Upper lobe of right lung (tissue), 1 donor: ENCODE data around the gene NT5E. TPM values are rescaled to one million over a fixed set of nuclear protein-coding genes. Genes with fewer than 3 reads are reported as not detected.

Experiments used
- ATAC-seq: fragments of 200-7000 bp; cut with Tn5 transposase; one replicate; pipeline ENCODE4 v1.9.1; 2020; ENCODE audit warnings: mild to moderate bottlenecking, moderate library complexity
- DNase-seq: peaks from one replicate; pipeline ENCODE4 v3.0.0-alpha.2; 2020
- H3K27ac ChIP-seq: fragments of 200-600 bp; one replicate; pipeline ENCODE4 v1.8.0; 2022
- H3K27me3 ChIP-seq: fragments of 200-600 bp; one replicate; pipeline ENCODE4 v1.8.0; 2022; ENCODE audit warnings: mild to moderate bottlenecking
- H3K36me3 ChIP-seq: fragments of 200-600 bp; one replicate; pipeline ENCODE4 v1.8.0; 2022
- H3K4me1 ChIP-seq: fragments of 200-600 bp; one replicate; pipeline ENCODE4 v1.8.0; 2022
- H3K4me3 ChIP-seq: fragments of 200-600 bp; one replicate; pipeline ENCODE4 v1.8.0; 2022; ENCODE audit warnings: mild to moderate bottlenecking
- H3K9me3 ChIP-seq: fragments of 200-600 bp; one replicate; pipeline ENCODE4 v1.8.0; 2022
- intact Hi-C: fragments of 100-400 bp; cut with DNase I; formaldehyde crosslinking; loops from one replicate; pipeline ENCODE4 v1.11.0; 2022
- total RNA-seq: library from RNA; stranded (reverse); fragmentation: NEBNext Ultra II Directional; extraction: Animal tissue kit (Norgen Biotek cat#: 25700); gene quantifications from one replicate; pipeline ENCODE4 v1.2.1, GENCODE V29; 2021
- TF ChIP-seq, protein P1 (sequence below): fragments of 200-600 bp; IDR thresholded peaks from one replicate; pipeline ENCODE4 v1.8.0; 2022; ENCODE audit warnings: antibody characterized with exemption
- donor health status: DM: no; HTN: yes; CAD: no; lungs with severe emphysema.

NT5E gene
- total RNA-seq, 1 donor from 2014 or later: 15.3 TPM

DNA sequence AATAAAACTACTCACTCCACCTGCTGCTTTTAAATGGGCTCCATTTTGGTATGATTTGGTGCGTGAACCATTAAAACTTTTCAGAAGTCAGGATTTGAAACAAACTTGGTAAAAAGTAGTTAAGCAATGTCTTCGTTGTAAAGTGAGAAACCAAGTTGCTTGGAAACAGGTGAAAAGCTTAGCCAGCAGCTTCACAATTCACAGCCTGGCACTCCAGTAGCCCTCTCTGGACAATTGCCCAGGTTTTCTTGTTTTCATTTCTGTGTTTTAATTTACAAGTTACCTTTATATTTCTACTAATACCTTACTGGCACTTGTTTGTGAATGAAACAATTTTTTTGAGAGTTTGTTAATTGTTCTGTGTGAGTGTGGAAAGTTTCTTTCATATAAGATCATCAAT, 12.8 kb downstream of the NT5E start:
- DNase-seq (no peak), ATAC-seq (no peak)
- H3K9me3 ChIP-seq: no peaks in the 10 kb centered on the region
- no peaks in the 10 kb centered on the region for H3K36me3 ChIP-seq
- H3K27me3 ChIP-seq: no peaks in the 10 kb centered on the region
- intact Hi-C loops: no loop called here
- H3K4me3 ChIP-seq: no peak overlapping the region
- H3K27ac ChIP-seq: no peak overlapping the region
- TF ChIP-seq, protein P1, sequence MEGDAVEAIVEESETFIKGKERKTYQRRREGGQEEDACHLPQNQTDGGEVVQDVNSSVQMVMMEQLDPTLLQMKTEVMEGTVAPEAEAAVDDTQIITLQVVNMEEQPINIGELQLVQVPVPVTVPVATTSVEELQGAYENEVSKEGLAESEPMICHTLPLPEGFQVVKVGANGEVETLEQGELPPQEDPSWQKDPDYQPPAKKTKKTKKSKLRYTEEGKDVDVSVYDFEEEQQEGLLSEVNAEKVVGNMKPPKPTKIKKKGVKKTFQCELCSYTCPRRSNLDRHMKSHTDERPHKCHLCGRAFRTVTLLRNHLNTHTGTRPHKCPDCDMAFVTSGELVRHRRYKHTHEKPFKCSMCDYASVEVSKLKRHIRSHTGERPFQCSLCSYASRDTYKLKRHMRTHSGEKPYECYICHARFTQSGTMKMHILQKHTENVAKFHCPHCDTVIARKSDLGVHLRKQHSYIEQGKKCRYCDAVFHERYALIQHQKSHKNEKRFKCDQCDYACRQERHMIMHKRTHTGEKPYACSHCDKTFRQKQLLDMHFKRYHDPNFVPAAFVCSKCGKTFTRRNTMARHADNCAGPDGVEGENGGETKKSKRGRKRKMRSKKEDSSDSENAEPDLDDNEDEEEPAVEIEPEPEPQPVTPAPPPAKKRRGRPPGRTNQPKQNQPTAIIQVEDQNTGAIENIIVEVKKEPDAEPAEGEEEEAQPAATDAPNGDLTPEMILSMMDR: no peak
- H3K4me1 ChIP-seq: peaks cover 21% of the 10 kb centered on the region

DNA sequence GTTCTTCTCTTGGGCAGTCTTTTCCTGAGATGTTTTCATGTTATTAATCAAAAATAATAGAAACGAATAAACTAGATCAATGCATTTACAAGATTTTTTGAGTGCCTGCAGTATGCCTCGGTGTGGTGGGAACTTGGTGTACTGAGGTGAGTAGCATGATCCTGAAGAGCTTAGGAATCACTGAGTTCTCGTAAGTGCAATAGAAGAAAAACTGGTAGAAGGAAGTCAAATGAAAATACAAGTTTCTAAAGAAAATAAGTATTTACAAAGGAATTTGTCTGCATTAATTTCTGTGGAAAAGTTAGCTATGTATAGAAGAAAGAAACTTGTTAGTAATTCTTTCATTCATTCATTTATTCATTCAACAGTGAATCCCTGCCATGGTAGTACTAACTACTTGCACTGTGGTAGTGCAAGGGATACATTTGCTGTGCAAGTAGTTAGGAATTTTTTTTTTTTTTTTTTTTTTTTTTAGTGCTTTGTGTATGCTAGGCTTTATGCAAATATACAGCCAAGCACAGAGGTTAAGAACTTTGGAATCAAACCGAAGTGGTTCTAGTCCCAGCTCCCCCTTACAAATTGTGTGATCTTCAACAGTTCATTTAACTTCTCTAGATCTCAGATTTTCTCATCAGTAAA, 13.9 kb downstream of the NT5E start:
- DNase-seq (no peak), ATAC-seq (no peak)
- TF ChIP-seq, protein P1: no peak
- intact Hi-C loops: no loop called here
- H3K36me3 ChIP-seq: no peaks in the 10 kb centered on the region
- H3K27ac ChIP-seq: no peak overlapping the region
- peaks cover 10% of the 10 kb centered on the region for H3K4me1 ChIP-seq
- no peak overlapping the region for H3K4me3 ChIP-seq
- H3K27me3 ChIP-seq: no peaks in the 10 kb centered on the region
- no peaks in the 10 kb centered on the region for H3K9me3 ChIP-seq

DNA sequence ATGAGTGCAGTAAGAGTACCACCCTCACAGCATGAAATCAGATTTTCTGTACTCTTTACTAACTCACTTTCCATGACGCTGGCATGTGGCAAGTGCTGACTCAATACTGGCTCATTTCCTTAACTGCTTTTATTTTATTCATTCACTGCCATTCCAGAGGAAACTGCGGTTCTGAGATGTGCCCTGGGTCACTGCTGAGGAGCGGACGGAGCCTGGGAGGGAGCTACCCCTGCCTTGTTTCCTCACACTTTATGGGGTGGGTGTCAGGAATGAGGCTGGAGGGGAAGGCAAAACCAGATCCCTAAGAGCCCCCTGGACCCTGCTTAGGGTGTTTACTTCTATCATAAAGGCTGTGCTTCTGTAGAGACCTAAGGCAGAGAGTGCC, 14.4 kb downstream of the NT5E start:
- TF ChIP-seq, protein P1: no peak
- H3K4me3 ChIP-seq: no peak overlapping the region
- intact Hi-C loops: no loop called here
- H3K4me1 ChIP-seq: peaks cover 7% of the 10 kb centered on the region
- DNase-seq: no peak
- no peaks in the 10 kb centered on the region for H3K36me3 ChIP-seq
- peak; percentile 32 for ATAC-seq
- H3K27me3 ChIP-seq: no peaks in the 10 kb centered on the region
- H3K27ac ChIP-seq: no peak overlapping the region
- no peaks in the 10 kb centered on the region for H3K9me3 ChIP-seq

DNA sequence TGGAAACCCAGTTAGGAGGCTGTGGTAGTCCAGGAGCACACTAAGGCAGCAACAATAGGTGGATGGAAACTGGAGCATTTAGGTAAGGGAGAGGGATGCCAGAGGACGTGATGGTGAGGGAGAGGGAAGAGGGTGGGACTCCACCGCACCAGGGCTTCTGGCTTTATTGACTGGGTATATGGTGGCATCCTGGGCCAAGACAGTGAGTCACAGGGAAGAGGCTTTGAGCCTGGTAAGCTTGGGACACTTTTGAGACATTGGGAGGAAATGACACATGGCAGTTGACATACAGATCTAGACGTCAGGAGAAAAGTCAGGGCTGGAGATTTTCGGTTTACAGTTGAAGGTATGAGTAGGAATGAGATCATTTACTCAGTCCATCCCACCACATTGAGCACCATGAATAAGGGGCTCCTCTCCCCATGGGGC, 14.9 kb downstream of the NT5E start:
- Histone ChIP-seq H3K27ac (no peak overlapping the region), H3K4me1 (peaks cover 7% of the 10 kb centered on the region), H3K36me3 (no peaks in the 10 kb centered on the region), H3K9me3 (no peaks in the 10 kb centered on the region), H3K4me3 (no peak overlapping the region), H3K27me3 (no peaks in the 10 kb centered on the region)
- TF ChIP-seq, protein P1: no peak
- ATAC-seq (peak; percentile 21), DNase-seq (no peak)
- intact Hi-C loops: no loop called here

DNA sequence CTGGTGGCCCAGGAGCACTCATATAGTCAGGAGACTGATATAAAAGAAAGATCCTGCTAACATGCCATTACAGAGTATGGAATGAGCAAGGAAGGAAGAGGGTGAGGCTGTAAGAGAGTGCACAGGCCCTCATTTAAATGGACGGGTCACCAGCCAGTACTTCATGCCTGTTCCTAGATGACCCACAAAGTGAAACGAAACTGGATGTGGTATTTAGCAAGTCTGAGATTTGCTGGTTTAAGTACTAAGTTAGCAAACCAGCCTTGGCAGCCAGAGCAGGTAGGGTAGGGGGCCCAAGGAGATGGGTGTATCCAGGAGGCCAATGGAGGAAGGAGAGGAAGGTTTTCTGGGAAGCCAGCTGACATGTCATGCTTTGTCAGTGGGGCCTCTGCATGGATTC, 15.9 kb downstream of the NT5E start:
- no peak overlapping the region for H3K4me3 ChIP-seq
- DNase-seq (no peak), ATAC-seq (peak; percentile 38)
- H3K9me3 ChIP-seq: no peaks in the 10 kb centered on the region
- intact Hi-C loops: no loop called here
- TF ChIP-seq, protein P1: no peak
- H3K4me1 ChIP-seq: no peaks in the 10 kb centered on the region
- no peaks in the 10 kb centered on the region for H3K27me3 ChIP-seq
- no peaks in the 10 kb centered on the region for H3K36me3 ChIP-seq
- H3K27ac ChIP-seq: no peak overlapping the region

DNA sequence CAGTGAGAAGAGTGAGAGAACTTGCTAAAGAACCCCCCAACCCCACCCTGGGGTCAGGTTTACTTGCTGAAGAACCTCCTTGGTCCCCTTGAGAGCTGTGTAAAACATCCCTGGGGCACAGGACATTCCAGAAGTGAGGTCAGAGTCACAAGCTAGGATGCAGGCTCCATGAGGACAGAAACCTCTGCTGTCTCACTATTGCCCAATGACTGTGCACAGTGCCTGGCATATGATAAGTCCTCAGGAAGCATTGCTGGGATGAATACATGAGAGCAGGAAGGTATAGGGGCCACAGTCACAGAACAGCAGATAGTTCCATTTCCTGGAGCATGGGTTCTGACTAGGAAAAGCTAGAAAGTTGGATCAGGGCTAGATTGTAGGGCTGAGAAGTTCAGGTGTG, 18.4 kb downstream of the NT5E start:
- ATAC-seq (no peak), DNase-seq (no peak)
- Histone ChIP-seq H3K27me3 (no peaks in the 10 kb centered on the region), H3K4me1 (no peaks in the 10 kb centered on the region), H3K4me3 (no peak overlapping the region), H3K36me3 (no peaks in the 10 kb centered on the region), H3K27ac (no peak overlapping the region), H3K9me3 (no peaks in the 10 kb centered on the region)
- intact Hi-C loops: no loop called here
- TF ChIP-seq, protein P1: no peak
